Endothelial cell of umbilical vein (primary cell): ENCODE results near the gene MZT2A. TPM values are rescaled to one million over a fixed set of nuclear protein-coding genes. Genes with fewer than 3 reads are reported as not detected.
"Not testable (repeated sequence)": the region's sequence is repeated elsewhere in the genome, so short reads cannot be mapped to it uniquely, and the experiment has no call there.

Source experiments
- BruUV-seq: library from RNA; stranded (reverse); fragments of 400-500 nt; replicated peaks from 2 replicates; lab custom pipeline; 2021; lab: Mats Ljungman, UMichigan
- CTCF ChIA-PET: fragments of 300-600, 350-600 bp; sonication (Branson Sonifier 250); formaldehyde crosslinking; loops from one replicate; lab custom pipeline; 2021; ENCODE audit warnings: antibody characterized with exemption, inconsistent platforms; lab: Charles Lee
- POLR2A ChIA-PET: fragments of 300-600, 350-600 bp; sonication (Branson Sonifier 250); formaldehyde crosslinking; loops from one replicate; lab custom pipeline; 2021; ENCODE audit warnings: antibody characterized with exemption, inconsistent platforms; lab: Charles Lee
- DNase-seq: peaks from one replicate; pipeline ENCODE4 v3.0.0-alpha.2; 2011; ENCODE audit warnings: low read depth, low spot score
- FAIRE-seq: peaks from 2 replicates; lab custom pipeline; 2011; peaks lifted over from hg19 to GRCh38; lab: Jason Lieb, UNC
- H2AFZ ChIP-seq: 2 replicates; pipeline ENCODE4 v1.6.0; 2012; ENCODE audit warnings: low read depth, low read length, control low read depth, inconsistent platforms
- H3K27ac ChIP-seq: 2 replicates; pipeline ENCODE4 v1.5.1; 2011; ENCODE audit warnings: low read depth, mild to moderate bottlenecking, control low read depth, low read length, moderate library complexity; ENCODE audit not compliant: insufficient read depth
- H3K27me3 ChIP-seq, 2 experiments: 2 replicates each; pipeline versions ENCODE4 v1.6.0 to v1.6.1; 2011; ENCODE audit warnings: low read length in 2 of 2, mixed read lengths in 1 of 2; ENCODE audit not compliant: control insufficient read depth in 2 of 2, insufficient read depth in 2 of 2
- H3K36me3 ChIP-seq, 2 experiments: 2 replicates in 1 of 2; 3 replicates in 1 of 2; pipeline ENCODE4 v1.5.1; 2011; ENCODE audit warnings: low read length in 2 of 2, mild to moderate bottlenecking in 1 of 2, moderate library complexity in 1 of 2; ENCODE audit not compliant: control insufficient read depth in 2 of 2, insufficient read depth in 2 of 2; ENCODE audit errors: extremely low read depth in 1 of 2
- H3K4me1 ChIP-seq: 3 replicates; pipeline ENCODE4 v1.5.1; 2011; ENCODE audit warnings: mild to moderate bottlenecking, low read length; ENCODE audit not compliant: control insufficient read depth, insufficient read depth; ENCODE audit errors: extremely low read depth
- H3K4me2 ChIP-seq: 2 replicates; pipeline ENCODE4 v1.6.1; 2011; ENCODE audit warnings: low read length, control low read depth, mixed read lengths; ENCODE audit not compliant: insufficient read depth
- H3K4me3 ChIP-seq, 3 experiments: fragments of 200-600 bp in 1 of 3; sonication (generic), shearing (Covaris generic) in 1 of 3; replicated peaks in 1 of 3; 2 replicates each; pipeline ENCODE4 v1.5.1; 2011 to 2016; ENCODE audit warnings: control low read depth in 3 of 3, low read length in 3 of 3, mild to moderate bottlenecking in 2 of 3, inconsistent platforms in 1 of 3, low read depth in 1 of 3, moderate library complexity in 1 of 3; ENCODE audit not compliant: insufficient read depth in 1 of 3
- H3K79me2 ChIP-seq: 2 replicates; pipeline ENCODE4 v1.6.0; 2012; ENCODE audit warnings: low read length, inconsistent platforms; ENCODE audit not compliant: control insufficient read depth, insufficient read depth
- H3K9ac ChIP-seq: replicated peaks from 2 replicates; pipeline ENCODE3; 2011; ENCODE audit warnings: low read length, control low read depth; ENCODE audit not compliant: insufficient read depth; ENCODE audit errors: extremely low read depth
- H3K9me1 ChIP-seq: replicated peaks from 3 replicates; pipeline ENCODE4 v1.6.0; 2011; ENCODE audit warnings: mild to moderate bottlenecking, low read length; ENCODE audit not compliant: control insufficient read depth, insufficient read depth; ENCODE audit errors: extremely low read depth
- H3K9me3 ChIP-seq: replicated peaks from 2 replicates; pipeline ENCODE4 v1.5.1; 2012; ENCODE audit warnings: low read length, inconsistent platforms; ENCODE audit not compliant: control insufficient read depth, insufficient read depth
- H4K20me1 ChIP-seq: replicated peaks from 2 replicates; pipeline ENCODE3; 2011; ENCODE audit warnings: mild to moderate bottlenecking, low read length; ENCODE audit not compliant: control insufficient read depth, insufficient read depth; ENCODE audit errors: extremely low read depth
- GATA2 ChIP-seq: IDR thresholded peaks from 2 replicates; pipeline ENCODE4 v1.7.0; 2011; ENCODE audit warnings: low read depth, mild to moderate bottlenecking, moderate library complexity, mixed read lengths, low read length; ENCODE audit not compliant: insufficient read length, insufficient read depth
- JUN ChIP-seq: IDR thresholded peaks from 2 replicates; pipeline ENCODE4 v1.6.1; 2011; ENCODE audit warnings: borderline replicate concordance, low read depth; ENCODE audit not compliant: insufficient read length, insufficient read depth
- MAX ChIP-seq: IDR thresholded peaks from 2 replicates; pipeline ENCODE4 v1.6.1; 2011; ENCODE audit not compliant: insufficient read depth, insufficient read length
- POLR2A ChIP-seq: IDR thresholded peaks from 2 replicates; pipeline ENCODE4 v1.6.1; 2012; ENCODE audit warnings: low read depth, mild to moderate bottlenecking, control low read depth, low read length
- dilution Hi-C: fragments of 300-500 bp; cut with MboI; formaldehyde crosslinking; loops from one replicate; pipeline ENCODE4 v1.15.0; 2019; ENCODE audit warnings: low sequenced_read_pairs; ENCODE audit not compliant: extremely low pct_ligation_motif_present
- intact Hi-C: fragments of 100-400 bp; cut with micrococcal nuclease; formaldehyde crosslinking; loops from one replicate; pipeline ENCODE4 v1.10.0; 2022
- polyA plus RNA-seq, 4 experiments: library from polyadenylated mRNA; depleted of rRNA in 3 of 4; stranded (reverse) in 3 of 4; unstranded in 1 of 4; fragments of >200 nt; gene quantifications; 2 replicates each; pipeline versions ENCODE4 v1.2.1 to v1.2.3, GENCODE V29; 2011 to 2012; ENCODE audit warnings: missing spikeins in 1 of 4
- total RNA-seq: library from RNA; stranded (reverse); gene quantifications from 2 replicates; pipeline ENCODE4 v1.2.3, GENCODE V29; 2021

The MZT2A gene
- total and polyA plus RNA-seq, 2 donors (not counting 3 experiments of a cell fraction or from before 2014, with no cell fraction given): 117 to 170 TPM

- H3K36me3 ChIP-seq, H4K20me1 ChIP-seq, DNase-seq, CTCF ChIA-PET, H3K4me3 ChIP-seq, H3K4me2 ChIP-seq, H3K9ac ChIP-seq, H3K27ac ChIP-seq, H3K27me3 ChIP-seq, H3K9me3 ChIP-seq, FAIRE-seq, H2AFZ ChIP-seq, dilution Hi-C loops, H3K4me1 ChIP-seq, BruUV-seq, H3K9me1 ChIP-seq, H3K79me2 ChIP-seq, intact Hi-C loops, POLR2A ChIA-PET: not testable (repeated sequence)
Measured at GRCh38 chr2:131535951-131536826, 44.0 kb upstream of the MZT2A start.

GRCh38 chr2:131535526-131535925 is 43.3 kb upstream of the MZT2A start:
- POLR2A ChIA-PET: no interaction called here
- FAIRE-seq: no peak
- H3K9me1 ChIP-seq: no peaks in the 10 kb centered on the region
- H3K4me1 ChIP-seq: no peaks in the 10 kb centered on the region
- H3K27me3 ChIP-seq: no peaks in the 10 kb centered on the region
- TF ChIP-seq POLR2A: no peak
- TF ChIP-seq GATA2: no peak
- TF ChIP-seq JUN: no peak
- no peak for TF ChIP-seq MAX
- no peaks in the 10 kb centered on the region for H3K9me3 ChIP-seq
- no peak for DNase-seq
- no peak overlapping the region for H3K4me3 ChIP-seq
- no peaks in the 10 kb centered on the region for H3K36me3 ChIP-seq
- no peaks in the 10 kb centered on the region for H4K20me1 ChIP-seq
- BruUV-seq: no TSS peak
- no peak overlapping the region for H3K4me2 ChIP-seq
- dilution Hi-C loops: no loop called here
- CTCF ChIA-PET: no interaction called here
- no peak overlapping the region for H3K9ac ChIP-seq
- no peaks in the 10 kb centered on the region for H3K79me2 ChIP-seq
- intact Hi-C loops: no loop called here
- no peak overlapping the region for H3K27ac ChIP-seq
- no peak overlapping the region for H2AFZ ChIP-seq

GRCh38 chr2:131534965-131535364 is 42.8 kb upstream of the MZT2A start:
- H2AFZ ChIP-seq, H3K4me2 ChIP-seq, H3K27ac ChIP-seq, H4K20me1 ChIP-seq, CTCF ChIA-PET, BruUV-seq, dilution Hi-C loops, intact Hi-C loops, H3K36me3 ChIP-seq, H3K9me1 ChIP-seq, POLR2A ChIA-PET, H3K4me1 ChIP-seq, FAIRE-seq, H3K9ac ChIP-seq, H3K4me3 ChIP-seq, DNase-seq, H3K9me3 ChIP-seq, H3K79me2 ChIP-seq, H3K27me3 ChIP-seq: not testable (repeated sequence)
